ENCODE results near the gene GPRC5A. TPM values are rescaled to one million over a fixed set of nuclear protein-coding genes. Genes with fewer than 3 reads are reported as not detected.

The GPRC5A gene
- total and polyA plus RNA-seq, 2 experiments from 2014 or later: 0.16 to 0.38 TPM

DNA sequence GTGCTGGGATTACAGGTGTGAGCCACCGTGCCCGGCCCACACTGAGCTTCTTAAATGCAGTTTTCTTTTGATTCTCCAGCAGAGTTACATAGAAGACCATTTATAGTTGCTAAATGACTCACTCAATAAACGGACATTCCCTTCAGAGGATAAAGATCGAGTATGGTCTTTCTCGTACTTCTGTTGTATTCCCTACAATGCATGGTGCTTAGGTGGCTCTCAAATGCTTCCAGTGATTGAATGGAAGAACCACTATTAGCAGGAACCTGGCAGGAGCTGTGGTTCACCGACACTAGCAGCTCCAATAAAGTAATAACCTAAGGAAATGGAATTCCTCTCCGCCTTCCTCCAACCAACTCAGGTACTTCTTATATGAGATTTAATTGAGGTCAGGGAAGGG lies 3.9 kb upstream of the GPRC5A start:
- Mint-ChIP-seq H3K36me3 (ENCODE audit: low read depth) (no peaks in the 10 kb centered on the region), H3K27me3 (ENCODE audit: insufficient read depth, low read depth, poor library complexity) (peaks cover 49% of the 10 kb centered on the region), H3K9me3 (no peaks in the 10 kb centered on the region; the same call in 2 of the 3 replicates), H3K4me3 (no peak overlapping the region), H3K27ac (no peak overlapping the region), H3K4me1 (peaks cover 29% of the 10 kb centered on the region)
- no peaks in the 10 kb centered on the region for H3K36me3 ChIP-seq (ENCODE audit: insufficient read depth)
- no peak overlapping the region for H3K27ac ChIP-seq (ENCODE audit: low read depth)
- DNase-seq (ENCODE audit: low spot score) (no peak), ATAC-seq (no peak)
- peaks cover 60% of the 10 kb centered on the region for H3K27me3 ChIP-seq (ENCODE audit: insufficient read depth)
- no peak overlapping the region for H2AFZ ChIP-seq
- no peaks in the 10 kb centered on the region for H3F3A ChIP-seq (replicated peaks; ENCODE audit: low read depth)
- H3K4me3 ChIP-seq: no peak overlapping the region
- H4K20me1 ChIP-seq (replicated peaks; ENCODE audit: insufficient read depth): no peaks in the 10 kb centered on the region
- no peaks in the 10 kb centered on the region for H3K79me2 ChIP-seq (replicated peaks; ENCODE audit: insufficient read depth)
- peaks cover 11% of the 10 kb centered on the region for H3K4me1 ChIP-seq (ENCODE audit: insufficient read depth)
- TF ChIP-seq, protein P1, sequence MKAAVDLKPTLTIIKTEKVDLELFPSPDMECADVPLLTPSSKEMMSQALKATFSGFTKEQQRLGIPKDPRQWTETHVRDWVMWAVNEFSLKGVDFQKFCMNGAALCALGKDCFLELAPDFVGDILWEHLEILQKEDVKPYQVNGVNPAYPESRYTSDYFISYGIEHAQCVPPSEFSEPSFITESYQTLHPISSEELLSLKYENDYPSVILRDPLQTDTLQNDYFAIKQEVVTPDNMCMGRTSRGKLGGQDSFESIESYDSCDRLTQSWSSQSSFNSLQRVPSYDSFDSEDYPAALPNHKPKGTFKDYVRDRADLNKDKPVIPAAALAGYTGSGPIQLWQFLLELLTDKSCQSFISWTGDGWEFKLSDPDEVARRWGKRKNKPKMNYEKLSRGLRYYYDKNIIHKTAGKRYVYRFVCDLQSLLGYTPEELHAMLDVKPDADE (IDR thresholded peaks at IDR 0.05): no peak
- TF ChIP-seq EZH2phosphoT487 (IDR thresholded peaks at IDR 0.05; ENCODE audit: unreplicated experiment): no peak
- TF ChIP-seq ZNF331 (CRISPR knock-in tag; IDR thresholded peaks at IDR 0.05; ENCODE audit: low read depth): no peak
- TF ChIP-seq, protein P2, sequence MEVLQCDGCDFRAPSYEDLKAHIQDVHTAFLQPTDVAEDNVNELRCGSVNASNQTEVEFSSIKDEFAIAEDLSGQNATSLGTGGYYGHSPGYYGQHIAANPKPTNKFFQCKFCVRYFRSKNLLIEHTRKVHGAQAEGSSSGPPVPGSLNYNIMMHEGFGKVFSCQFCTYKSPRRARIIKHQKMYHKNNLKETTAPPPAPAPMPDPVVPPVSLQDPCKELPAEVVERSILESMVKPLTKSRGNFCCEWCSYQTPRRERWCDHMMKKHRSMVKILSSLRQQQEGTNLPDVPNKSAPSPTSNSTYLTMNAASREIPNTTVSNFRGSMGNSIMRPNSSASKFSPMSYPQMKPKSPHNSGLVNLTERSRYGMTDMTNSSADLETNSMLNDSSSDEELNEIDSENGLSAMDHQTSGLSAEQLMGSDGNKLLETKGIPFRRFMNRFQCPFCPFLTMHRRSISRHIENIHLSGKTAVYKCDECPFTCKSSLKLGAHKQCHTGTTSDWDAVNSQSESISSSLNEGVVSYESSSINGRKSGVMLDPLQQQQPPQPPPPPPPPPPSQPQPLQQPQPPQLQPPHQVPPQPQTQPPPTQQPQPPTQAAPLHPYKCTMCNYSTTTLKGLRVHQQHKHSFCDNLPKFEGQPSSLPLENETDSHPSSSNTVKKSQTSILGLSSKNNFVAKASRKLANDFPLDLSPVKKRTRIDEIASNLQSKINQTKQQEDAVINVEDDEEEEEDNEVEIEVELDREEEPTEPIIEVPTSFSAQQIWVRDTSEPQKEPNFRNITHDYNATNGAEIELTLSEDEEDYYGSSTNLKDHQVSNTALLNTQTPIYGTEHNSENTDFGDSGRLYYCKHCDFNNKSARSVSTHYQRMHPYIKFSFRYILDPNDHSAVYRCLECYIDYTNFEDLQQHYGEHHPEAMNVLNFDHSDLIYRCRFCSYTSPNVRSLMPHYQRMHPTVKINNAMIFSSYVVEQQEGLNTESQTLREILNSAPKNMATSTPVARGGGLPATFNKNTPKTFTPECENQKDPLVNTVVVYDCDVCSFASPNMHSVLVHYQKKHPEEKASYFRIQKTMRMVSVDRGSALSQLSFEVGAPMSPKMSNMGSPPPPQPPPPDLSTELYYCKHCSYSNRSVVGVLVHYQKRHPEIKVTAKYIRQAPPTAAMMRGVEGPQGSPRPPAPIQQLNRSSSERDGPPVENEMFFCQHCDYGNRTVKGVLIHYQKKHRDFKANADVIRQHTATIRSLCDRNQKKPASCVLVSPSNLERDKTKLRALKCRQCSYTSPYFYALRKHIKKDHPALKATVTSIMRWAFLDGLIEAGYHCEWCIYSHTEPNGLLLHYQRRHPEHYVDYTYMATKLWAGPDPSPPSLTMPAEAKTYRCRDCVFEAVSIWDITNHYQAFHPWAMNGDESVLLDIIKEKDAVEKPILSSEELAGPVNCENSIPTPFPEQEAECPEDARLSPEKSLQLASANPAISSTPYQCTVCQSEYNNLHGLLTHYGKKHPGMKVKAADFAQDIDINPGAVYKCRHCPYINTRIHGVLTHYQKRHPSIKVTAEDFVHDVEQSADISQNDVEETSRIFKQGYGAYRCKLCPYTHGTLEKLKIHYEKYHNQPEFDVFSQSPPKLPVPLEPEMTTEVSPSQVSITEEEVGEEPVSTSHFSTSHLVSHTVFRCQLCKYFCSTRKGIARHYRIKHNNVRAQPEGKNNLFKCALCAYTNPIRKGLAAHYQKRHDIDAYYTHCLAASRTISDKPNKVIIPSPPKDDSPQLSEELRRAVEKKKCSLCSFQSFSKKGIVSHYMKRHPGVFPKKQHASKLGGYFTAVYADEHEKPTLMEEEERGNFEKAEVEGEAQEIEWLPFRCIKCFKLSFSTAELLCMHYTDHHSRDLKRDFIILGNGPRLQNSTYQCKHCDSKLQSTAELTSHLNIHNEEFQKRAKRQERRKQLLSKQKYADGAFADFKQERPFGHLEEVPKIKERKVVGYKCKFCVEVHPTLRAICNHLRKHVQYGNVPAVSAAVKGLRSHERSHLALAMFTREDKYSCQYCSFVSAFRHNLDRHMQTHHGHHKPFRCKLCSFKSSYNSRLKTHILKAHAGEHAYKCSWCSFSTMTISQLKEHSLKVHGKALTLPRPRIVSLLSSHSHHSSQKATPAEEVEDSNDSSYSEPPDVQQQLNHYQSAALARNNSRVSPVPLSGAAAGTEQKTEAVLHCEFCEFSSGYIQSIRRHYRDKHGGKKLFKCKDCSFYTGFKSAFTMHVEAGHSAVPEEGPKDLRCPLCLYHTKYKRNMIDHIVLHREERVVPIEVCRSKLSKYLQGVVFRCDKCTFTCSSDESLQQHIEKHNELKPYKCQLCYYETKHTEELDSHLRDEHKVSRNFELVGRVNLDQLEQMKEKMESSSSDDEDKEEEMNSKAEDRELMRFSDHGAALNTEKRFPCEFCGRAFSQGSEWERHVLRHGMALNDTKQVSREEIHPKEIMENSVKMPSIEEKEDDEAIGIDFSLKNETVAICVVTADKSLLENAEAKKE (CRISPR knock-in tag; IDR thresholded peaks at IDR 0.05): no peak
- no peak for TF ChIP-seq POLR2AphosphoS5 (IDR thresholded peaks at IDR 0.05; ENCODE audit: low read depth)
- TF ChIP-seq NANOG (IDR thresholded peaks at IDR 0.05; ENCODE audit: borderline replicate concordance): no peak
- TF ChIP-seq ZNF114 (CRISPR knock-in tag; IDR thresholded peaks at IDR 0.05): no peak
- TF ChIP-seq CREB1 (CRISPR knock-in tag; IDR thresholded peaks at IDR 0.05; ENCODE audit: low read depth): no peak
- TF ChIP-seq, protein P3, sequence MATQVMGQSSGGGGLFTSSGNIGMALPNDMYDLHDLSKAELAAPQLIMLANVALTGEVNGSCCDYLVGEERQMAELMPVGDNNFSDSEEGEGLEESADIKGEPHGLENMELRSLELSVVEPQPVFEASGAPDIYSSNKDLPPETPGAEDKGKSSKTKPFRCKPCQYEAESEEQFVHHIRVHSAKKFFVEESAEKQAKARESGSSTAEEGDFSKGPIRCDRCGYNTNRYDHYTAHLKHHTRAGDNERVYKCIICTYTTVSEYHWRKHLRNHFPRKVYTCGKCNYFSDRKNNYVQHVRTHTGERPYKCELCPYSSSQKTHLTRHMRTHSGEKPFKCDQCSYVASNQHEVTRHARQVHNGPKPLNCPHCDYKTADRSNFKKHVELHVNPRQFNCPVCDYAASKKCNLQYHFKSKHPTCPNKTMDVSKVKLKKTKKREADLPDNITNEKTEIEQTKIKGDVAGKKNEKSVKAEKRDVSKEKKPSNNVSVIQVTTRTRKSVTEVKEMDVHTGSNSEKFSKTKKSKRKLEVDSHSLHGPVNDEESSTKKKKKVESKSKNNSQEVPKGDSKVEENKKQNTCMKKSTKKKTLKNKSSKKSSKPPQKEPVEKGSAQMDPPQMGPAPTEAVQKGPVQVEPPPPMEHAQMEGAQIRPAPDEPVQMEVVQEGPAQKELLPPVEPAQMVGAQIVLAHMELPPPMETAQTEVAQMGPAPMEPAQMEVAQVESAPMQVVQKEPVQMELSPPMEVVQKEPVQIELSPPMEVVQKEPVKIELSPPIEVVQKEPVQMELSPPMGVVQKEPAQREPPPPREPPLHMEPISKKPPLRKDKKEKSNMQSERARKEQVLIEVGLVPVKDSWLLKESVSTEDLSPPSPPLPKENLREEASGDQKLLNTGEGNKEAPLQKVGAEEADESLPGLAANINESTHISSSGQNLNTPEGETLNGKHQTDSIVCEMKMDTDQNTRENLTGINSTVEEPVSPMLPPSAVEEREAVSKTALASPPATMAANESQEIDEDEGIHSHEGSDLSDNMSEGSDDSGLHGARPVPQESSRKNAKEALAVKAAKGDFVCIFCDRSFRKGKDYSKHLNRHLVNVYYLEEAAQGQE (IDR thresholded peaks at IDR 0.05; ENCODE audit: unreplicated experiment): no peak
- no peak overlapping the region for H3K4me2 ChIP-seq
- no peaks in the 10 kb centered on the region for H3K9me2 ChIP-seq (ENCODE audit: insufficient read depth)

Measured in GM23338 (cell line).